ENCODE results near the gene CD151.

Gene CD151

DNA sequence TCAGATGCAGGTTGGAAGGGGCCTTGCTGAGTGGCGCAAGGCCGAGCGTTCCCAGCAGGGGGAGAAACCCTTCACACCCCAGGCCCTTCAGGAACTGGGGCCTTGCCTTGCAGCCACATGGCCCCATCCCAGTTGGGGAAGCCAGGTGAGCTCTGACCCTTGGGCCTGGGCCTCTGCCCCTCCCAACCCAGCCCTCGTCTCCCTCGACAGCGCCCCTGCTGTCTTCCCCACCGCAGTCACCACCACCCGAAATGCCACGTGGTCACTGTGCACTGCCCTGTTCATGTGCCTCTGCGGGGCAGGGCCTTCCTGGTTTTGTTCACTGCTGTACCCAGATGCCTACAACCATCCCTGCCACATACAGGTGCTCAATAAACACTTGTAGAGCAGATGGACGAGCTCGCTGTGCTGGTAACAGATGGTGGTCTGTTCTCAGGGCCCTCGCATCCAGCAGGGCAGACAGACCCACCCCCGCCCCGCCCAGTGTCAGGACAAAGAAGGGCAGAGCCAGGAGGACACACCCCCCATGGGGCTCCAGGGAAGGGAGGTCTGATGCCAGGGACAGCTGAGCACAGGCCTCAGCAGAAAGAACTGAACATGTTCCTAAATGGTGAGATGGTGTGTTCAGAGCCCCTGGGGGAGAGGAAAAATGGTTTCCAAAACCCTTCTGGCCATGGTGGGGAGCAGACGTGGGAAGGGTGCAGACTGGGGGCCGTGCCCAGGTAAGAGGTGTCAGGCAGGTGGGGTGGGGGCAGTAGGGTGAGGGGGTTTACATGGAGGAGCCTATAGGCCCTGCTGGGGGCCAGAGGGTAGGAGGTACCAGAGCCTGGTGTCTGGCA, 5.9 kb downstream of the CD151 start:
- Histone ChIP-seq H3K9me3 (ENCODE audit: control insufficient read depth, low read length) (no peaks in the 10 kb centered on the region), H3K4me3 (ENCODE audit: low read length) (no peak overlapping the region), H3K4me1 (ENCODE audit: control insufficient read depth, insufficient read depth, low read length) (peaks cover 63% of the 10 kb centered on the region), H3K36me3 (ENCODE audit: control insufficient read depth, insufficient read depth, low read length) (peaks cover 34% of the 10 kb centered on the region), H3K27me3 (ENCODE audit: control insufficient read depth, insufficient read depth, low read length) (peaks cover 4% of the 10 kb centered on the region), H3K9ac (ENCODE audit: low read length) (no peak overlapping the region)

DNA sequence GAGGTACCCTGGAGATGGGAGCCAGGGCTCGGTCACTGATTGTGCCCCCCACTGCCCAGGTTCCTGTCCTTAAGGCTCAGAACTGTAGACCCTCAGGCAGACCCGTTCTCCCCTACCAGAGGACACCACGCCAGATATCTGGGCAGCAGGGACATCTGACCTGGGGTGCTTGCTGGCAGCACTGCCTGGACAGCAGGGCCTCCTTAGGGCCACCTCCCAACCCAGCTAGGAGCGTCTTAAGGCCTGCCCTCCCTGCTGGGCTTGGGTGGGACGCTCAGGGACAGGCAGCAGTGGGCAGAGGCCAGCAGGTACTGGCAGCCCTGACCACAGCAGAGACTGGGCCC, 6.5 kb downstream of the CD151 start:
- Histone ChIP-seq H3K9ac (ENCODE audit: low read length) (no peak overlapping the region), H3K36me3 (ENCODE audit: control insufficient read depth, insufficient read depth, low read length) (peaks cover 34% of the 10 kb centered on the region), H3K27me3 (ENCODE audit: control insufficient read depth, insufficient read depth, low read length) (peaks cover 4% of the 10 kb centered on the region), H3K4me1 (ENCODE audit: control insufficient read depth, insufficient read depth, low read length) (peaks cover 63% of the 10 kb centered on the region), H3K4me3 (ENCODE audit: low read length) (no peak overlapping the region), H3K9me3 (ENCODE audit: control insufficient read depth, low read length) (no peaks in the 10 kb centered on the region)

DNA sequence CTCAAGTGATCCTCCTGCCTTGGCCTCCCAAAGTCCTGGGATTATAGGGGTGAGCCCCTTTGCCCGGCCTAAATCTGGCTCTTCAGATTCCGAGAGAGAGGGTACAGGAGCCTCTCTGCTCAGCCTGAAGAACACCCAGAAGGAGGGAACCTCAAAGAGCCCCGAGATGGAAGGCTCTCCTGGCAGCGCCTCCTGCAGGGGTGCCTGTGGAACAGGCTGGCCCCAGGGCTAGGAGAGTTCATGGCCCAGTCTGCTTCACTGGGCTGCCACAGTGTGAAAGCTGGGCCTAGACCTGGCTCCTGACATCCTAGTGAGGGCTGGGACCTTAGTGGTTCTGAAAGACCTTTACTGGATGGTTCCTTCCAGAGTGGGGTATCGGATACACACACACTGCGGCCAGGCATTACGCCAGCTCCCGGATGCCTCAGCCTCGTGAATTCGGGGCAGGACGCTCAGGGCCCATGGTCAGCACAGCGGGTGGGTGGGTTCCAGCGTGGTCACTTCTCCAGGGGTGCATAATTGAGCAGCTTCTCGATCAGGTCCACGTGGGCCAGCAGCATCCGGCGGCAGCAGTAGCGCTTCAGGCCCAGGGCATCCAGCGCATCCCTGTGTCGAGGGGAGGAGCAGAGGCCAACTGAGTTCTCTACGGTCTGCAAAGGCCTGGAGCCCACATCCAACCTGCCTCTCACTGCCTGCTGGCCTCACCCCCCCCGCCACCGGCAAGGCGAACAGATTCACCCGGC, 7.3 kb downstream of the CD151 start:
- Histone ChIP-seq H3K36me3 (ENCODE audit: control insufficient read depth, insufficient read depth, low read length) (peaks cover 34% of the 10 kb centered on the region), H3K27me3 (ENCODE audit: control insufficient read depth, insufficient read depth, low read length) (peaks cover 4% of the 10 kb centered on the region), H3K4me1 (ENCODE audit: control insufficient read depth, insufficient read depth, low read length) (peaks cover 64% of the 10 kb centered on the region), H3K9me3 (ENCODE audit: control insufficient read depth, low read length) (no peaks in the 10 kb centered on the region), H3K9ac (ENCODE audit: low read length) (peak overlapping the region; percentile 32), H3K4me3 (ENCODE audit: low read length) (no peak overlapping the region)

DNA sequence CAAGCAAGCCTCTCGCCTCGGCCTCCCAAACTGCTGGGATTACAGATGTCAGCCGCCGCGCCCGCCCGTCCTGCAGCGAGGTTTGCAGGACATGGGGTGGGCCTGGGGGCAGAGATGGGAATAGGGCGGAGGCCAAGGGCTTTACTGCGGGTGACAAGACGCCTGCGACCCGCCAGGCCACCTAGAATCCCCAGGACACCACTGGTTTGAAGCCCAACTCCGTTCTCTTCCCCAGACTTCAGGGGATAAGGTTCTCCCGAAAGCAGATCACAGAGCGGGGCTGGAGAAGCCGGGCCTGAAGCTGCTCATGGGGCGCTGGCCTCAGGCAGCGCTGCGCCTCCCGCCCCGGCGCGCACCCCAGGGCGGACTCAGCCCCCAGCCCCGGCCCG, 9.2 kb downstream of the CD151 start:
- Histone ChIP-seq H3K27me3 (ENCODE audit: control insufficient read depth, insufficient read depth, low read length) (peaks cover 10% of the 10 kb centered on the region), H3K9me3 (ENCODE audit: control insufficient read depth, low read length) (no peaks in the 10 kb centered on the region), H3K4me1 (ENCODE audit: control insufficient read depth, insufficient read depth, low read length) (peaks cover 65% of the 10 kb centered on the region), H3K9ac (ENCODE audit: low read length) (peak overlapping the region; percentile 84), H3K4me3 (ENCODE audit: low read length) (peak overlapping the region; percentile 92), H3K36me3 (ENCODE audit: control insufficient read depth, insufficient read depth, low read length) (peaks cover 29% of the 10 kb centered on the region)

DNA sequence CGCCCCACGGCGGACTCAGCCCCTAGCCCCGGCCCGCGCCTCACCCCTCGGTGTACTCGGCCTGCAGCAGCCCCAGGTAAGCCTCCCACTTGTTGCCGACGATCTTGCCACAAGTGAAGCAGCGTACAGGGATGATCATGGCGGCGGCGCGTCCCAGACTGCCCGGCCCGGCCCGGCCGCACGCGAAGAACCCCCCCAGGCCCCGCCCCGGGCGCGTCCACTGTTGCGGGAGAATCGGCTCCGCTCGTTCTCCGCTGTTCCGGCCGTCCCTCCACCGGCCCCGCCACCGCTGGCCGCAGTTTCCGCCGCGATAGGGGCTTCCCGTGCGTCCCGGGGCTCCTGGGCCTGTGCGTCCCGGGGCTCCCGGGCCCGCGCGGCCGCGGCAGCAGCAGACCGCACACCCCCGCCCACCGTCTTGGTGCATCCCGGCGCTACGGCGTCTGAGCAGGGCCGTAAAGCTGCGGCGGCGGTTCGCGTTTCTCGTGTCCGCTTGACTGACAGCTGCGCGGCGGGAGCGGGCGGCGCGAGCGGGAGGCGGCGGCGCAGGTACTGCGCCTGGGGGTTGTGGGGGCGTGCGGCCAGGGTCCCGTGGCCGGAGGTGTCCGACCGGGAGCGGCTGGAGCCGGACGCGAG, 9.7 kb downstream of the CD151 start, which contains the start of the genes POLR2L and TSPAN4:
Gene POLR2L, minus strand, starts transcription at position 160 of the 633 bp plus-strand sequence. Its CDS starts 21 bp downstream, at position 139.
Gene TSPAN4, plus strand, starts transcription at position 483 of the 633 bp plus-strand sequence. CDS start 7,453 bp downstream, outside the sequence.
- Histone ChIP-seq H3K4me1 (ENCODE audit: control insufficient read depth, insufficient read depth, low read length) (peaks cover 60% of the 10 kb centered on the region), H3K9ac (ENCODE audit: low read length) (peak within 1 kb of the TSS; percentile 84), H3K27me3 (ENCODE audit: control insufficient read depth, insufficient read depth, low read length) (peaks cover 10% of the 10 kb centered on the region), H3K9me3 (ENCODE audit: control insufficient read depth, low read length) (no peaks in the 10 kb centered on the region), H3K4me3 (ENCODE audit: low read length) (peak within 1 kb of the TSS; percentile 92), H3K36me3 (ENCODE audit: control insufficient read depth, insufficient read depth, low read length) (peaks cover 24% of the 10 kb centered on the region)

DNA sequence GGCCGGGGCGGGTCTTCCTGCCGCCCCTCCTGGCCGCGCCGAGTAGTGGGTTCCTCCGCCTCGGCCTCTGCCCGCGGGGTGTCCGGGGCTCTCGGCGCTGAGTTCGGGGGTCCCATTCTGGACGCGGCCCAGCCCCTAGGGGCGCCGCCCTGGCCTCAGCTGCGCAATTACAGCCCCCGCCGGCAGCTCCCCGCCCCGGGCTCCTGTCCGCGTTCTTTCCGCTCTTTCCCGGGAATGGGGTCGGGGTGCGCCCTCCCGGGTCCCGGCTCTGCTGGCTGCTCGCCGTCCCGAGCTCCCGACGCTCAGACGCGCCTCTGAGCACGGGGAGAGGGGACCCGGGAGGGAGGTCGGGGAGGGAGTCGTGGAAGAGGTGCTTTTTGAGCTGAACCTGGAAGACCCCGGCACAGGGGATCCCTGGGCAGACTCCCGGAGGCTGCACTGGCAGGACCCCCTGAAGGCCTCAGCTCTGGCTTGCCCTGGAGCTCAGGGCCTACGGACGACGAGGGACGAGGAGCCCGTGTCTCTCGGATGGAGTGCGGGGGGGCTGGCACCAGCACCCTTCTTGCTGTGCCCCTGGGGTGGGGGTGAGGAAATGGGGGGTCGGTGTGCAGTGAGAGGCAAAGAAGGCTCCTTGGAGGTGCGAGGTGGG, 10.5 kb downstream of the CD151 start:
- Histone ChIP-seq H3K9me3 (ENCODE audit: control insufficient read depth, low read length) (no peaks in the 10 kb centered on the region), H3K9ac (ENCODE audit: low read length) (peak overlapping the region; percentile 84), H3K4me3 (ENCODE audit: low read length) (no peak overlapping the region), H3K36me3 (ENCODE audit: control insufficient read depth, insufficient read depth, low read length) (peaks cover 18% of the 10 kb centered on the region), H3K4me1 (ENCODE audit: control insufficient read depth, insufficient read depth, low read length) (peaks cover 55% of the 10 kb centered on the region), H3K27me3 (ENCODE audit: control insufficient read depth, insufficient read depth, low read length) (peaks cover 14% of the 10 kb centered on the region)

DNA sequence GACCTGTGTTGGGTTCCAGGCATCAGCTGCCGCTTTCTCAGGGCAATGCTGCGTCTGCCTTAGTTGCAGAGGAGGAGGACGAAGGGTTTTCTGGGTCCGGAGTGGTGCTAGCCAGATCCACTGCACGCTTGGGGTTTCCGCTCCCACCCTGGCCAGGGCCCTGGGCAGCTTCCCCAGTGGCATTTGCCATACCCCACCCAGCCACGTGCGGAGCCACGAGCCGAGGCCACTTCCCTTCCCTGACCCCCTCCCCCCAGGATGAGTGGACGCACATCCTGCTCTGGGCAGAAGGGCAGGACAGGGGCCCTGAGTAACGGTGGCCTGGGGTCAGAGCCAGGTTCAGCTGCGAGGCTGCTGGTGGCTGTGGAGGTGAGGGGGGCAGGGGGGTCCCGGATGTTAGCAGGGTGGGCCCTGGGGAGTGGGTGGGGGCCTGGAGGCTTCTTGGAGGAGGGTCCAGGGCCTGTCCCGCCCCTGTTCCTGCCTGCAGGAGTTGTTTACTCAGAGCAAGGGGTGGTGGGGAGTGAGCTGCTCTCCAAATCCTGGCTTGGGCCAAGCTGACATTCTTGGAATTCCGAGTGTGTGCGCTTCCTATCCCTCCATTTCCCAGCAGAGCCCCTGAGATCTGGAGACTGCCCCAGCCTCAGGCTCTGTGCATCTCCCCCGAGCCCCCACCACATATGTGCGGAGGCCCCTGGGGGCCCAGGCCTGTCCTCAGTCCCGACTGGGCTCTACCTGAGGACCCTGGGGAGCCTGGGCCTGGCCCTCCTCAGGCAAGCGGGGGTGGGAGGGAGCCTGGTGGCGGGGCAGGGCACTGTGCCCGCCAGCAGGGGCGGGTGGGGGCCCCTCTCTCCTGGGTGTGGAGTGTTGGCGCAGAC, 11.3 kb downstream of the CD151 start:
- Histone ChIP-seq H3K4me1 (ENCODE audit: control insufficient read depth, insufficient read depth, low read length) (peaks cover 55% of the 10 kb centered on the region), H3K9me3 (ENCODE audit: control insufficient read depth, low read length) (no peaks in the 10 kb centered on the region), H3K27me3 (ENCODE audit: control insufficient read depth, insufficient read depth, low read length) (peaks cover 23% of the 10 kb centered on the region), H3K36me3 (ENCODE audit: control insufficient read depth, insufficient read depth, low read length) (peaks cover 14% of the 10 kb centered on the region), H3K4me3 (ENCODE audit: low read length) (no peak overlapping the region), H3K9ac (ENCODE audit: low read length) (peak overlapping the region; percentile 84)

DNA sequence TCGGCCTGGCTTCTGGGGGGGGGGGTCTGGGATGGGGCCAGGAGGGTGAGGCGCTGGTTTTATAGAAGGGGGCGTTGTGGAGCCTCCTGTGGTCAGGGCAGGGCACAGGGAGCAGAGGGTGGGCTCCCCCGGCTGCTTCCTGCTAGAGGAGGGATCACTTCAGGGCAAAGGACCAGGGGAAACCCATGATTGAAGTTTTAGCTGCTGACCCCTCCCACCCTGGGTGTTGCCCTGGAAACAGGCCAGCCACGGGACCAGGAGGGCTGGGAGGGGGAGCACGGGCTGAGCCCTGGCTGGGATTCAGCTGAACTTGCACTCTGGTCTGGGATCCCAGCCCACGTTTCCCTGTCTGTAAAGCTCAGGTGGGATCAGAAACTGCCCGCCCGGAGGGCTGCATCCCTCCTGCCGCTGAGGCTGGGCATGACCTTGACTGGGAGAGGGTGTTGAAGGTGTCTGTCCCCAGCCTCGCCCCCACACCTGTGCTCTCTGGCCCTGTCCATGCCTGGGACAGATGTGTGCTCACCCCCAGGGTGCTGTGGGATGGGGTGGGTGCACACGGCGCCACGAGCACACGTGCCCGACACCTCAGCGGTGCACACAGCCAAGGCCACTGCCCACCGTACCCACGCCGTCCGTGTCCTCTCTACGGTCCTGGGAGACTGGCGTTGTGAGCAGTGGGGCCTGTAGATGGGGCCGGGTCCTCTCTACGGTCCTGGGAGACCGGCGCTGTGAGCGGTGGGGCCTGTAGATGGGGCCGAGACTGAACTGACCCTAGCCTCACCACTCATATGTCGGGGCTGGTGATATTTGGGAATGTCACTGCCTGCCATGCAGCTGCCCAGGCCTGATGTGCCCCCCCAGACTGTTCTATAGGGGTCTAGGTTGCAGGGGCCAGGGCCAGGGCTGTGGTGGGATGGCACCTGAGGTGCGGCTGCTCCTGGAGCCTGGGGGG, 12.2 kb downstream of the CD151 start:
- Histone ChIP-seq H3K36me3 (ENCODE audit: control insufficient read depth, insufficient read depth, low read length) (peaks cover 5% of the 10 kb centered on the region), H3K4me1 (ENCODE audit: control insufficient read depth, insufficient read depth, low read length) (peaks cover 54% of the 10 kb centered on the region), H3K27me3 (ENCODE audit: control insufficient read depth, insufficient read depth, low read length) (peaks cover 28% of the 10 kb centered on the region), H3K9me3 (ENCODE audit: control insufficient read depth, low read length) (no peaks in the 10 kb centered on the region), H3K9ac (ENCODE audit: low read length) (peak overlapping the region; percentile 15), H3K4me3 (ENCODE audit: low read length) (no peak overlapping the region)

DNA sequence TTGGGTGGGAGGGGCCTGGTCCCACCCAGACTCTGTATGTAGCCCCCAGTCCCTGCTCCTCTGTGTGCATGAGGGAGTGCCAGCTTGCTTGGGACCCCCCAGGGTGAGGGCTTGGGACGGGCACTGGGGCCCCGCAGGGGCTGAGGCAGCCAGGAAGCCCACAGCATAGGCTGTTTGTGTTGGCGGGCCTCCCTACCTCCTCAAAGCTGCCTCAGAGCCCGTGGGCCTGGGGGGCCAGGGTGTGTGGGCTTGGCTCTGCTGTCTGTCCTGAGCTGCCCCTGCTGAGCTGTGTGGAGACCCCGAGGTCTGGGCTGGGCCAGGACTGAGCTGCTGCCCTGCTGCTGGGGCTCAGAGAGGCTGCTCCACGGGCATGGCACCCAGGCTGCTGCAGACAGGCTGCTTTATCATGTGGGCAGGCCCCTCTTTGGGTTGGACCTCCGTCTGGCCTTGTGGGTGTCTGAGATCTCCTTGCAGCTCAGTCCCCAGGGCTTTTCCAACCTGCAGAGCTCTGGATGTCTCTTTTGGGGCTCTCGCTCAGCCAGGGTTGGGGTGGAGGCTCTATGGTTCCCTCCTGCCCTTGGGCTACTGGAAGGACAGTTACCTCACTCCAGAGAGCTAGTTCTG, 13.2 kb downstream of the CD151 start:
- Histone ChIP-seq H3K4me1 (ENCODE audit: control insufficient read depth, insufficient read depth, low read length) (peaks cover 56% of the 10 kb centered on the region), H3K9me3 (ENCODE audit: control insufficient read depth, low read length) (no peaks in the 10 kb centered on the region), H3K36me3 (ENCODE audit: control insufficient read depth, insufficient read depth, low read length) (no peaks in the 10 kb centered on the region), H3K27me3 (ENCODE audit: control insufficient read depth, insufficient read depth, low read length) (peaks cover 38% of the 10 kb centered on the region), H3K4me3 (ENCODE audit: low read length) (no peak overlapping the region), H3K9ac (ENCODE audit: low read length) (no peak overlapping the region)

DNA sequence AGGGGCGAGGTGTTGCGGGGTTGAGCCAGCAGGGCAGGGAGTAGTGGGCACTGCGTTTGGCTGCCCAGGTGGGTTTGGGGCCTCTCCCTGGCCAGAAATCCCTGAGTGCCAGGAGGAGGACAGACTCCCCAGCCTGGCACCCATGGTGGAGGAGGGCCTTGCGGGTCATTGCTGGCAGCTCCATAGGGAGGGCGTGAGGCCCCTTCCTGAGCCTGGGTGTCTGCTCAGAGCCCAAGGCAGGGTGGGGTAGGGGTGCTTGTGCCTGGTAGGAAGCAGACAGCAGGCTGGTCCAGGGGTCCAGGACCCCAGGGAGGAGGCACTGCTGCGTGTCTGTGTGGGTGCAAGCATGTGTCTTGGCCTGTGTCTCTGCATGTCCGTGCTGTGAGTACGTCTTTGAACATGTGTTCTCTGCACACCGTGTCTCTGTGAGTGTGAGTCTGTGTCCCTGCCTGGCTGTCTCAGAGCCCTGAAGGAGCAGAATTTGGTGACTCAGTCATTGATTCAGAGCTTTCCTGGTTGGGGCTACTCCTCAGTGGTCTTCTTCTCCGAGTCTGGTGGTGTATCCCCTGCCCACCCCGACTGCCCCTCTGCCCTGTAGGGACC, 13.8 kb downstream of the CD151 start:
- Histone ChIP-seq H3K36me3 (ENCODE audit: control insufficient read depth, insufficient read depth, low read length) (no peaks in the 10 kb centered on the region), H3K4me1 (ENCODE audit: control insufficient read depth, insufficient read depth, low read length) (peaks cover 51% of the 10 kb centered on the region), H3K4me3 (ENCODE audit: low read length) (no peak overlapping the region), H3K9ac (ENCODE audit: low read length) (no peak overlapping the region), H3K27me3 (ENCODE audit: control insufficient read depth, insufficient read depth, low read length) (peaks cover 44% of the 10 kb centered on the region), H3K9me3 (ENCODE audit: control insufficient read depth, low read length) (no peaks in the 10 kb centered on the region)

Data from mucosa of stomach (tissue), 1 donor.